HL-60 (cell line): Measurements from ENCODE around the gene AGBL4.

ENCODE experiments used
- DNase-seq, 2 experiments: peaks; one replicate each; pipeline ENCODE4 v3.0.0-alpha.2; 2010 to 2020; ENCODE audit warnings: low read depth in 1 of 2, low spot score in 1 of 2
- H3K27ac ChIP-seq: fragments of 250-450 bp; sonication (Bioruptor Pico); replicated peaks from 2 replicates; pipeline ENCODE4 v1.5.1; 2020; ENCODE audit warnings: mild to moderate bottlenecking, moderate library complexity
- H3K27me3 ChIP-seq: fragments of 250-450 bp; sonication (Bioruptor Pico); 2 replicates; pipeline ENCODE4 v1.5.1; 2021; ENCODE audit warnings: mild to moderate bottlenecking, moderate library complexity; ENCODE audit not compliant: insufficient read depth, poor library complexity, severe bottlenecking
- H3K4me3 ChIP-seq: replicated peaks from 2 replicates; pipeline ENCODE4 v1.5.1; 2011; ENCODE audit warnings: mild to moderate bottlenecking, control low read depth, low read length; ENCODE audit not compliant: insufficient read depth
- CTCF ChIP-seq: IDR thresholded peaks from one replicate; pipeline ENCODE4 v1.5.1; 2011; ENCODE audit warnings: low read length, control low read depth, inconsistent platforms; ENCODE audit not compliant: insufficient read depth
- GABPA ChIP-seq: IDR thresholded peaks from 2 replicates; pipeline ENCODE4 v1.6.1; 2012; ENCODE audit warnings: low read depth
- POLR2AphosphoS5 ChIP-seq: IDR thresholded peaks from 2 replicates; pipeline ENCODE4 v1.6.1; 2012; ENCODE audit warnings: low read depth
- REST ChIP-seq: IDR thresholded peaks from 2 replicates; pipeline ENCODE4 v1.6.1; 2012; ENCODE audit warnings: low read depth; ENCODE audit not compliant: insufficient replicate concordance
- SPI1 ChIP-seq: IDR thresholded peaks from 2 replicates; pipeline ENCODE4 v1.6.1; 2012; ENCODE audit warnings: low read depth, mild to moderate bottlenecking, borderline replicate concordance

AGBL4 gene

GRCh38 chr1:49576327-49576901 lies 447.3 kb downstream of the AGBL4 start:
- Histone ChIP-seq H3K27ac (no peak overlapping the region), H3K4me3 (no peak overlapping the region), H3K27me3 (no peaks in the 10 kb centered on the region)
- TF ChIP-seq REST (no peak), CTCF (no peak), SPI1 (no peak), GABPA (no peak), POLR2AphosphoS5 (no peak)
- DNase-seq = no peak

- TF ChIP-seq POLR2AphosphoS5 (no peak), CTCF (no peak), GABPA (no peak), SPI1 (no peak), REST (no peak)
- Histone ChIP-seq H3K27me3 (no peaks in the 10 kb centered on the region), H3K27ac (no peak overlapping the region), H3K4me3 (no peak overlapping the region)
- no peak for DNase-seq
Observed at GRCh38 chr1:49556676-49557234, 467.0 kb downstream of the AGBL4 start.

GRCh38 chr1:49552101-49552500 lies 471.7 kb downstream of the AGBL4 start:
- Histone ChIP-seq H3K27ac (no peak overlapping the region), H3K27me3 (no peaks in the 10 kb centered on the region), H3K4me3 (no peak overlapping the region)
- no peak for TF ChIP-seq POLR2AphosphoS5
- DNase-seq = no peak

- Histone ChIP-seq H3K4me3 (no peak overlapping the region), H3K27ac (no peak overlapping the region), H3K27me3 (no peaks in the 10 kb centered on the region)
- no peak for DNase-seq
- TF ChIP-seq REST (no peak), SPI1 (no peak), GABPA (no peak), POLR2AphosphoS5 (no peak), CTCF (no peak)
Observed at GRCh38 chr1:49544615-49545014, 479.1 kb downstream of the AGBL4 start.
